ENCODE data around the gene MTCP1. TPM values are rescaled to one million over a fixed set of nuclear protein-coding genes. Genes with fewer than 3 reads are reported as not detected.

Gene MTCP1, protein sequence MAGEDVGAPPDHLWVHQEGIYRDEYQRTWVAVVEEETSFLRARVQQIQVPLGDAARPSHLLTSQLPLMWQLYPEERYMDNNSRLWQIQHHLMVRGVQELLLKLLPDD
- total RNA-seq (2014; rRNA removed) (6.6 and 17.9 TPM in 2 replicates), Bru-seq, nascent RNA (percentile 15 among the genes with signal in this experiment), BruChase-seq, experiment 1, labeled RNA remaining after a 6-hour chase (percentile 11 among the genes with signal in this experiment), BruChase-seq, experiment 2, labeled RNA remaining after a 2-hour chase (percentile 16 among the genes with signal in this experiment)
- long read RNA-seq, partial matches to known transcripts: 1 of 14 reads
- long read RNA-seq, other reads (novel, unspliced or antisense): 12 of 14 reads

DNA sequence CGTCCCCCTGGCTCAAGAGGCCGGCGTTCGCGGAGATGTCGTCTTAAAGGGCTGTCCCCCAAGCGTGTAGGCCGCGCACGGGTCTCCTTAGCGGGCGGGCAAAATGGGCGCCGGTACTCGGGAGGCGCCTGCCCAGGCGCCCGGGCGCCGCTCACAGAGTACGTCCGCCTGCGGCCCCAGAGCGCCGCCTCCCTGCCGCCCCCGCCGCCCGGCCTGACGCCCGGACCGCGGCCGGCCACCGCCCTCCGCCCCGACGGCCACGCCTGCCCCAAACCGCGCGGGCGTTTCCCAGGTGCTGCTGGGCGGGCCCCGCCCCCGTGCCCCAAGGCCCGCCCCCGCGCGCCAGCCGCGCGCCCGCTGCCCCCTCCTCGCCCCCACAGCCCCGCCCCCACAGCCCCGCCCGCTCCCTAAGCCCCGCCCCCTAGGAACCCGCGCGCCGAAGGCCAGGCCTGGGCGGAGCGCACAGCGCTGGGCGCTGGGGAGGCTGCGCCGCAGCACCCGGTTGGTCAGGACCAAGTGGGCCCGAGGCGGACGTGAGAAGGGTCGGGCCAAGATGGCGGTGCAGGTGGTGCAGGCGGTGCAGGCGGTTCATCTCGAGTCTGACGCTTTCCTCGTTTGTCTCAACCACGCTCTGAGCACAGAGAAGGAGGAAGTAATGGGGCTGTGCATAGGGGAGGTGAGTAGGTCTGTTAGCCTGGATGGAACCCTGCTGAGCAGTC is at the start of gene MTCP1, which contains the start of the genes BRCC3 and CMC4:
Gene MTCP1 (minus strand): TSS at position 162 of the 719 bp plus-strand sequence. CDS start 5,126 bp downstream, outside the sequence.
Gene BRCC3 (plus strand): TSS at position 534 of the 719 bp plus-strand sequence. CDS start 20 bp downstream, at position 554.
Gene CMC4 (minus strand): TSS at position 162 of the 719 bp plus-strand sequence. CDS start 7,113 bp downstream, outside the sequence.
- Histone ChIP-seq H3K27ac (ENCODE audit: low read length) (peak within 1 kb of the TSS; percentile 44), H4K20me1 (ENCODE audit: low read length) (peaks cover 7% of the 10 kb centered on the region; the same call in 1 of the 2 replicates), H3F3A (ENCODE audit: low read length, unreplicated experiment) (no peaks in the 10 kb centered on the region), H3K9ac (ENCODE audit: low read length) (peak within 1 kb of the TSS; percentile 86), H3K9me2 (replicated peaks; ENCODE audit: low read length) (no peaks in the 10 kb centered on the region), H3K4me2 (ENCODE audit: low read length) (peak within 1 kb of the TSS; percentile 97), H3K27me3 (ENCODE audit: low read length) (no peaks in the 10 kb centered on the region), H2AFZ (ENCODE audit: low read length) (peak within 1 kb of the TSS; percentile 83), H3K4me3 (ENCODE audit: low read length) (peak within 1 kb of the TSS; percentile 98), H3K36me3 (ENCODE audit: low read depth, low read length) (peaks cover 3% of the 10 kb centered on the region; the same call in 1 of the 2 replicates), H3K79me2 (ENCODE audit: low read length) (peaks cover 79% of the 10 kb centered on the region), H3K9me3 (ENCODE audit: low read length) (no peaks in the 10 kb centered on the region), H3K4me1 (ENCODE audit: insufficient read depth, low read length) (peaks cover 47% of the 10 kb centered on the region)
- intact Hi-C loops (cut with micrococcal nuclease): loop anchor here (1.0 kb wide), 1 partner anchor 45 kb away; the partner anchor contains the start of gene FUNDC2
- ATAC-seq (peak; percentile 87), DNase-seq (peak; percentile 85)
- POLR2A ChIA-PET (ENCODE audit: unreplicated experiment): interaction anchor here (0.6 kb wide), 1 partner anchor 90 kb away, joined by 6 read pairs; no protein-coding TSS in a partner anchor
- no peak for TF ChIP-seq EZH2 (IDR thresholded peaks at IDR 0.05; ENCODE audit: low read length, unreplicated experiment)
- TF ChIP-seq EZH2phosphoT487 (IDR thresholded peaks at IDR 0.05; ENCODE audit: borderline replicate concordance, low read length): no peak
- TF ChIP-seq, protein P1, sequence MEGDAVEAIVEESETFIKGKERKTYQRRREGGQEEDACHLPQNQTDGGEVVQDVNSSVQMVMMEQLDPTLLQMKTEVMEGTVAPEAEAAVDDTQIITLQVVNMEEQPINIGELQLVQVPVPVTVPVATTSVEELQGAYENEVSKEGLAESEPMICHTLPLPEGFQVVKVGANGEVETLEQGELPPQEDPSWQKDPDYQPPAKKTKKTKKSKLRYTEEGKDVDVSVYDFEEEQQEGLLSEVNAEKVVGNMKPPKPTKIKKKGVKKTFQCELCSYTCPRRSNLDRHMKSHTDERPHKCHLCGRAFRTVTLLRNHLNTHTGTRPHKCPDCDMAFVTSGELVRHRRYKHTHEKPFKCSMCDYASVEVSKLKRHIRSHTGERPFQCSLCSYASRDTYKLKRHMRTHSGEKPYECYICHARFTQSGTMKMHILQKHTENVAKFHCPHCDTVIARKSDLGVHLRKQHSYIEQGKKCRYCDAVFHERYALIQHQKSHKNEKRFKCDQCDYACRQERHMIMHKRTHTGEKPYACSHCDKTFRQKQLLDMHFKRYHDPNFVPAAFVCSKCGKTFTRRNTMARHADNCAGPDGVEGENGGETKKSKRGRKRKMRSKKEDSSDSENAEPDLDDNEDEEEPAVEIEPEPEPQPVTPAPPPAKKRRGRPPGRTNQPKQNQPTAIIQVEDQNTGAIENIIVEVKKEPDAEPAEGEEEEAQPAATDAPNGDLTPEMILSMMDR (conservative IDR thresholded peaks at IDR 0.05; ENCODE audit: low read depth, low read length): no peak
- CTCF ChIA-PET: no interaction called here
- no TSS peak for BruUV-seq (replicated peaks)

DNA sequence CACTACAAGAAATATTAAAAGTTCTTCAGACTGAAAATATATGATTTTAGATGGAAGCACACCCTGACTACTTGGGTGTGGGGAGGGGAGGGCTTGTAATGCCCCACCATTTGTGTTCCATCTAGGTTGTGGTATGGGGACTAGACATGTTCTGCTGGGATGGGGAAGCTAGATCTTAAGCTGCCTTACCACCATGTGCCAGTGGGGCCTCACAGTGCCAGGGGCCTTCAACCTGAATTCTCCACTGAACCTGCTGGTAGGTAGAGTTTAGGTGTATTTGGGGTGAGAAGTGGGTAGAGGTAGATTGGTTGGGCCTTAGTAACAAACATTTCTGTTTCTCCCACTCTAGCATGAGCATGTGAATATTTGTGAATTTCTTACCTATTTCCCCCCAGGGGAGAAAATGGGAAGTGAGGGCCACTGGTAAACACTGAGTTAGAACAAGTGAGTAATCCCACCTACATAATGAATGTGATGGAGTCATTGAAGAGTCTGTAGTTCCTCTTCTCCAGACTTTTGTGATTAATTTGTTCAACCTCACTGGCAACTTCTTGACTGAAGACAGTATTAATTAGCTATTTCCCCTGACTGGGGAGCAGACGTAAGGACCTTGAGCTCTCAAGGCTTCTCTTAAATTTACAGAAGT is 44.4 kb upstream of the MTCP1 start:
- no peaks in the 10 kb centered on the region for H3K79me2 ChIP-seq (ENCODE audit: low read length)
- no TSS peak for BruUV-seq (replicated peaks)
- H3K4me3 ChIP-seq (ENCODE audit: low read length): no peak overlapping the region
- peaks cover 10% of the 10 kb centered on the region for H3K36me3 ChIP-seq (ENCODE audit: low read depth, low read length)
- intact Hi-C loops (cut with micrococcal nuclease): no loop called here
- H3K4me2 ChIP-seq (ENCODE audit: low read length): no peak overlapping the region
- no peaks in the 10 kb centered on the region for H3F3A ChIP-seq (ENCODE audit: low read length, unreplicated experiment)
- H4K20me1 ChIP-seq (ENCODE audit: low read length): no peaks in the 10 kb centered on the region
- no peaks in the 10 kb centered on the region for H3K27me3 ChIP-seq (ENCODE audit: low read length)
- ChIA-PET POLR2A (ENCODE audit: unreplicated experiment) (no interaction called here), CTCF (no interaction called here)
- no peak overlapping the region for H3K27ac ChIP-seq (ENCODE audit: low read length)
- H3K9me3 ChIP-seq (ENCODE audit: low read length): no peaks in the 10 kb centered on the region
- H3K4me1 ChIP-seq (ENCODE audit: insufficient read depth, low read length): peaks cover 12% of the 10 kb centered on the region
- H3K9ac ChIP-seq (ENCODE audit: low read length): no peak overlapping the region
- H3K9me2 ChIP-seq (replicated peaks; ENCODE audit: low read length): no peaks in the 10 kb centered on the region
- H2AFZ ChIP-seq (ENCODE audit: low read length): no peak overlapping the region
- ATAC-seq: no peak
- DNase-seq: no peak
- TF ChIP-seq EZH2phosphoT487 (IDR thresholded peaks at IDR 0.05; ENCODE audit: borderline replicate concordance, low read length): no peak
- TF ChIP-seq, protein P1 (conservative IDR thresholded peaks at IDR 0.05; ENCODE audit: low read depth, low read length): no peak

All from PC-3 (cell line).